SK-N-DZ (cell line): ENCODE data around the gene MCAM.

Source experiments
- DNase-seq: peaks from one replicate; pipeline ENCODE4 v3.0.0-alpha.2; 2015; ENCODE audit warnings: low spot score
- small RNA-seq, 2 experiments: library from RNA; depleted of rRNA; stranded (forward); fragments of <200 nt; gene quantifications; one replicate each; pipeline ENCODE3, GENCODE V24; 2014

Gene MCAM

GRCh38 chr11:119263352-119263940 is 53.5 kb downstream of the MCAM start:
- no peak for DNase-seq

- DNase-seq = no peak
Observed at GRCh38 chr11:119262668-119263351, 54.1 kb downstream of the MCAM start.

- no peak for DNase-seq
Observed at GRCh38 chr11:119258983-119259382, 57.9 kb downstream of the MCAM start.

Small RNA genes lying within 50 kb of the gene (small RNA-seq; reads per million reads assigned to genes)
- gene RF01225 (0 reads per million in 2 experiments), gene RNU6-262P (0 reads per million in 2 experiments)
